ENCODE measurements around the gene SLC6A9. TPM values are rescaled to one million over a fixed set of nuclear protein-coding genes. Genes with fewer than 3 reads are reported as not detected.

The SLC6A9 gene
- total and polyA plus RNA-seq, 2 donors from 2014 or later, result 2.0 to 12.6 TPM

- peak overlapping the region in 1 of 3 donors; percentile 92 for H3K4me3 ChIP-seq (ENCODE audit: low read length in 3 of 3)
- H3K36me3 ChIP-seq (ENCODE audit: control insufficient read depth in 2 of 3, insufficient read depth in 3 of 3, low read length in 3 of 3), result peaks cover 0 to 12% (median 4%) of the 10 kb centered on the region in 3 donors
- intact Hi-C loops (cut with DNase I), result no loop called here
- no peak for FAIRE-seq
- no peak for TF ChIP-seq CTCF (IDR thresholded peaks at IDR 0.05; ENCODE audit: borderline replicate concordance, extremely low read depth, insufficient read depth)
- H3K9me3 ChIP-seq (ENCODE audit: control insufficient read depth in 2 of 3, insufficient read depth in 1 of 3, low read length in 3 of 3), result no peaks in the 10 kb centered on the region
- peaks cover 0 to 25% (median 8%) of the 10 kb centered on the region in 3 donors for H3K4me1 ChIP-seq (ENCODE audit: control insufficient read depth in 2 of 3, insufficient read depth in 2 of 3, low read depth in 1 of 3, low read length in 3 of 3)
- H3K9ac ChIP-seq (ENCODE audit: low read length in 3 of 3), result no peak overlapping the region
- no peak overlapping the region for H3K27ac ChIP-seq (ENCODE audit: low read depth in 2 of 2, low read length in 2 of 2)
- no peaks in the 10 kb centered on the region for H3K27me3 ChIP-seq (ENCODE audit: control insufficient read depth, insufficient read depth, low read length)
- DNase-seq, result no peak
Measured at GRCh38 chr1:43970911-43971310, 60.4 kb downstream of the SLC6A9 start.

DNA sequence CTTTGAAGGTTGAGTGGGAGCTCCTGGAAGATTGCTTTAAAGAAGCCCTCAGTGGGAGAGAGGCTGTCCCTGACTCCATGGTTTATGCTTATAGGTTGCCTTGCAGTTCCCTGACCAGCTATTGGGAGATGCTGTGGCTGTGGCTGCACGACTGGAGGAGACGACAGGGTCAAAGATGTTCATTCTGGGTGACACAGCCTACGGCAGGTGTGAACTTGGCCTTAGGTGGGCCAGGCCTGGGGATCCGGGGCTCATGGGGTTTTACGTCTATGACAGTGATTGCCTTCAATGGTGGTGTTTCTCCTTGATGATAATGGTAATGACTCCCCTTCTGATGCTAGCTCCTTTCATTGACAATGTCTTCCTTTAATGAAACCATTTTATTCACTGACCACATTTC is 60.8 kb downstream of the SLC6A9 start:
- Histone ChIP-seq H3K27ac (ENCODE audit: low read depth in 2 of 2, low read length in 2 of 2) (no peak overlapping the region), H3K9ac (ENCODE audit: low read length in 3 of 3) (peak overlapping the region; percentile 48 to 77 (median 67)), H3K27me3 (ENCODE audit: control insufficient read depth, insufficient read depth, low read length) (no peaks in the 10 kb centered on the region), H3K4me3 (ENCODE audit: low read length in 3 of 3) (peak overlapping the region; percentile 83 to 95 (median 92)), H3K36me3 (ENCODE audit: control insufficient read depth in 2 of 3, insufficient read depth in 3 of 3, low read length in 3 of 3) (peaks cover 0 to 16% (median 4%) of the 10 kb centered on the region in 3 donors), H3K9me3 (ENCODE audit: control insufficient read depth in 2 of 3, insufficient read depth in 1 of 3, low read length in 3 of 3) (no peaks in the 10 kb centered on the region), H3K4me1 (ENCODE audit: control insufficient read depth in 2 of 3, insufficient read depth in 2 of 3, low read depth in 1 of 3, low read length in 3 of 3) (peaks cover 0 to 21% (median 8%) of the 10 kb centered on the region in 3 donors)
- intact Hi-C loops (cut with DNase I), result no loop called here
- FAIRE-seq, result no peak
- no peak for DNase-seq
- no peak for TF ChIP-seq CTCF (IDR thresholded peaks at IDR 0.05; ENCODE audit: borderline replicate concordance, extremely low read depth, insufficient read depth)

DNA sequence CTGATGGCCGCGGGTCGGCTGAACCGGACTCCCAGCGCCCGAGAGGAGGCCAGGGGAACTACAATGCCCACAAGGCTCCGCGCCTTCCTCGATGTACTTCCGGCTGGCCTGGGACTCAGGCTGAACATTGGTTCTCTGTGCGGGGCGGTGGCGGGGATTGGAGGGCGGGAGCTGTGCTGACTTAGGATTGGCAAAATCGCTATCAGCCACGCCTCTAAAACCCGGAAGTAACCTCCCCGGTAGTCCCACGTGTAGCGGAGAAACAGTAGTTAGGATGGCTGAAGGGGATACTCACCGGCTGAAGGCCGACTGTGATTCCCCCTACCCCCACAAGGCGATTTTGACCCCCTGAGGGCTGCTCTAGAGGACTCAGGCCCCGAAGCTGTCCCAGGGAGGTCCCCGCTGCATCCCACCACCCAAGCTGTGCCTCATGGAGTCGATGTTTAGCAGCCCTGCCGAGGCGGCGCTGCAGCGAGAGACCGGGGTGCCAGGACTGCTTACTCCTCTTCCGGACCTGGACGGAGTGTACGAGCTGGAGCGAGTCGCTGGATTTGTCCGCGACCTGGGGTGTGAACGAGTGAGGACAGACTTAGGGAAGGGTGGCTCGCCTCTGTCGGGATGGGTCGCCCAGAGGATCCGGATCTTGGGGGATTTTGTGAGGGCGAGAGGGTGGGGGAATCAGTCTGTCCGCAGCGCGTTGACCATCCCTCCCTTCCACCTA is 61.4 kb downstream of the SLC6A9 start, which contains the start of gene DPH2:
Gene DPH2 (plus strand): TSS at position 265 of the 721 bp plus-strand sequence. CDS start 166 bp downstream, at position 431.
- peaks cover 0 to 17% (median 7%) of the 10 kb centered on the region in 3 donors for H3K36me3 ChIP-seq (ENCODE audit: control insufficient read depth in 2 of 3, insufficient read depth in 3 of 3, low read length in 3 of 3)
- FAIRE-seq (peak; percentile 81), DNase-seq (peak; percentile 97 to 99 (median 98))
- intact Hi-C loops (cut with DNase I), result no loop called here
- peak within 1 kb of the TSS; percentile 83 to 95 (median 92) for H3K4me3 ChIP-seq (ENCODE audit: low read length in 3 of 3)
- TF ChIP-seq CTCF (IDR thresholded peaks at IDR 0.05; ENCODE audit: borderline replicate concordance, extremely low read depth, insufficient read depth), result no peak
- H3K9ac ChIP-seq (ENCODE audit: low read length in 3 of 3), result peak within 1 kb of the TSS; percentile 48 to 77 (median 67)
- peaks cover 0 to 20% (median 8%) of the 10 kb centered on the region in 3 donors for H3K4me1 ChIP-seq (ENCODE audit: control insufficient read depth in 2 of 3, insufficient read depth in 2 of 3, low read depth in 1 of 3, low read length in 3 of 3)
- H3K9me3 ChIP-seq (ENCODE audit: control insufficient read depth in 2 of 3, insufficient read depth in 1 of 3, low read length in 3 of 3), result no peaks in the 10 kb centered on the region
- no peak within 1 kb of the TSS for H3K27ac ChIP-seq (ENCODE audit: low read depth in 2 of 2, low read length in 2 of 2)
- no peaks in the 10 kb centered on the region for H3K27me3 ChIP-seq (ENCODE audit: control insufficient read depth, insufficient read depth, low read length)

All from kidney (tissue), 14 donors.